Adrenal gland (tissue), 12 donors: ENCODE data around the gene SIGLEC1. TPM values are rescaled to one million over a fixed set of nuclear protein-coding genes. Genes with fewer than 3 reads are reported as not detected.

ENCODE experiments used
- DNase-seq, 7 donors: peaks; one replicate each; pipeline ENCODE4 v3.0.0-alpha.2; 2019 to 2020
- H3K27ac ChIP-seq, 5 donors: fragments of 200-600 bp; sonication (generic) in 4 of 5; 1 replicate in 3 of 5; 2 replicates in 2 of 5; pipeline versions ENCODE4 v1.5.1 to v1.8.0; 2016 to 2020; ENCODE audit warnings: mild to moderate bottlenecking in 1 of 5
- H3K27me3 ChIP-seq: fragments of 200-600 bp; 2 replicates; pipeline ENCODE4 v1.8.0; 2021
- H3K36me3 ChIP-seq, 2 donors: fragments of 200-600 bp; replicated peaks in 1 of 2; 1 replicate in 1 of 2; 2 replicates in 1 of 2; pipeline versions ENCODE4 v1.5.1 to v1.8.0; 2018 to 2022
- H3K4me1 ChIP-seq, 2 donors: fragments of 200-600 bp; replicated peaks in 1 of 2; 1 replicate in 1 of 2; 2 replicates in 1 of 2; pipeline versions ENCODE4 v1.5.1 to v1.8.0; 2018 to 2021
- H3K4me3 ChIP-seq, 4 donors: fragments of 200-600 bp; sonication (generic) in 3 of 4; one replicate each; pipeline ENCODE4 v1.5.1; 2016 to 2018
- H3K9me3 ChIP-seq, 3 donors: fragments of 200-600 bp; sonication (generic) in 1 of 3; replicated peaks in 1 of 3; 1 replicate in 2 of 3; 2 replicates in 1 of 3; pipeline versions ENCODE4 v1.5.1 to v1.8.0; 2016 to 2021
- POLR2A ChIP-seq, 2 donors: fragments of 450-650 bp; IDR thresholded peaks; one replicate each; pipeline ENCODE4 v1.6.1; 2017; ENCODE audit warnings: antibody characterized with exemption in 2 of 2, mild to moderate bottlenecking in 2 of 2, moderate library complexity in 1 of 2
- WGBS, 4 donors: extraction: QIAGEN DNeasy Blood & Tissue Kit in 2 of 4; methylation state at CpG; one replicate each; pipeline versions ENCODE4 v1.1.5 to v1.1.7; 2013 to 2017; 5-methylcytosine and 5-hydroxymethylcytosine counted together
- intact Hi-C, 2 donors: fragments of 100-400 bp; cut with DNase I; formaldehyde crosslinking; loops; one replicate each; pipeline versions ENCODE4 v1.14.1 to v1.15.0; 2022 to 2023
- polyA plus RNA-seq, 3 donors: library from polyadenylated mRNA; stranded (reverse); fragments of 200-250 nt in 2 of 3; fragments of 350-450 nt in 1 of 3; fragmentation: Illumina TruSeq in 1 of 3; extraction: RNeasy Lipid Tissue Mini Kit (QIAGEN cat#74804) in 1 of 3; gene quantifications; one replicate each; pipeline ENCODE4 v1.2.3, GENCODE V29; 2013 to 2014
- total RNA-seq, 9 donors: library from RNA; depleted of rRNA in 4 of 9; stranded (reverse); fragments of >200 nt in 4 of 9; fragments of 120-200 nt in 1 of 9; fragmentation: NEBNext Ultra II Directional in 1 of 9; extraction: Animal tissue kit (Norgen Biotek cat#: 25700) in 1 of 9; gene quantifications; one replicate each; pipeline versions ENCODE4 v1.1.0 to v1.2.4, GENCODE V29; 2013 to 2023
- TF ChIP-seq, protein P1 (sequence below), 6 experiments: fragments of 450-650 bp in 4 of 6; fragments of 200-600 bp in 2 of 6; sonication (generic) in 1 of 6; IDR thresholded peaks; 1 replicate in 5 of 6; 2 replicates in 1 of 6; pipeline versions ENCODE4 v1.5.1 to v1.8.0; 2016 to 2021; ENCODE audit warnings: antibody characterized with exemption in 6 of 6, mild to moderate bottlenecking in 2 of 6, moderate library complexity in 1 of 6
- donor health status: healthy with polysubstance abuse.
- donor health status: Bipolar disorder and iron deficiency.
- donor health status: DM: yes; HTN: yes; CAD: no.
- donor health status: DM: no; HTN: no; CAD: no.
- donor health status: DM: no; HTN: no; CAD: no.
- donor health status: DM: yes; HTN: yes; CAD: no.

Gene SIGLEC1
- total and polyA plus RNA-seq, 12 donors, result 0.33 to 47.2 (median 28.7) TPM

- H3K36me3 ChIP-seq, result no peaks in the 10 kb centered on the region
- intact Hi-C loops, result no loop called here
- no peaks in the 10 kb centered on the region for H3K27me3 ChIP-seq
- no peaks in the 10 kb centered on the region for H3K9me3 ChIP-seq
- no peak for DNase-seq
- H3K27ac ChIP-seq, result no peak overlapping the region
- no peak overlapping the region for H3K4me3 ChIP-seq
- no peaks in the 10 kb centered on the region for H3K4me1 ChIP-seq
- TF ChIP-seq, protein P1, sequence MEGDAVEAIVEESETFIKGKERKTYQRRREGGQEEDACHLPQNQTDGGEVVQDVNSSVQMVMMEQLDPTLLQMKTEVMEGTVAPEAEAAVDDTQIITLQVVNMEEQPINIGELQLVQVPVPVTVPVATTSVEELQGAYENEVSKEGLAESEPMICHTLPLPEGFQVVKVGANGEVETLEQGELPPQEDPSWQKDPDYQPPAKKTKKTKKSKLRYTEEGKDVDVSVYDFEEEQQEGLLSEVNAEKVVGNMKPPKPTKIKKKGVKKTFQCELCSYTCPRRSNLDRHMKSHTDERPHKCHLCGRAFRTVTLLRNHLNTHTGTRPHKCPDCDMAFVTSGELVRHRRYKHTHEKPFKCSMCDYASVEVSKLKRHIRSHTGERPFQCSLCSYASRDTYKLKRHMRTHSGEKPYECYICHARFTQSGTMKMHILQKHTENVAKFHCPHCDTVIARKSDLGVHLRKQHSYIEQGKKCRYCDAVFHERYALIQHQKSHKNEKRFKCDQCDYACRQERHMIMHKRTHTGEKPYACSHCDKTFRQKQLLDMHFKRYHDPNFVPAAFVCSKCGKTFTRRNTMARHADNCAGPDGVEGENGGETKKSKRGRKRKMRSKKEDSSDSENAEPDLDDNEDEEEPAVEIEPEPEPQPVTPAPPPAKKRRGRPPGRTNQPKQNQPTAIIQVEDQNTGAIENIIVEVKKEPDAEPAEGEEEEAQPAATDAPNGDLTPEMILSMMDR (IDR thresholded peaks at IDR 0.05), result no peak
- no peak for TF ChIP-seq POLR2A (IDR thresholded peaks at IDR 0.05)
- WGBS, 4 donors, result 93 to 98% (median 95%) methylated on average over 2 to 3 of the region's 3 CpGs
These were observed 22.0 kb downstream of the SIGLEC1 start for GRCh38 chr20:3690413-3690812.

DNA sequence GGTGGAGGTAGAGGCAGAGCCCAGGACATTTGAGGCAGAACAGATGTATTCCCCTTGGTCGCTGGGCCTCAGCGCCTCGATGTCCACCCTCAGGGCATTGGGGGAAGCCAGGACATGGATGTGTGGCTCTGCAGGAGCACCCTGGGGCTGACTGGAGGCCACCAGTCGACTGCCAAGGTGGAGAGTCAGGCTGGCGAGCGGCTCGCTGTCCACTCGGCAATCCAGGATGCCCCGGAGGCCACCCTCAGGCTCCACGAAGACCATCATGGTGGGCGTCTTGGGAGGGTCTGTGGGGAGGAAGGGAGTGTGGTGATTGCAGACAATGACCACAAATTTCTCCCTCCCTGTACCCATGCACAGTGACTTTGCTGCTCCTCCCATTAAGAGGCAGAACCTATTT, 22.4 kb downstream of the SIGLEC1 start:
- Histone ChIP-seq H3K4me1 (no peaks in the 10 kb centered on the region), H3K4me3 (no peak overlapping the region), H3K36me3 (no peaks in the 10 kb centered on the region), H3K27me3 (no peaks in the 10 kb centered on the region), H3K9me3 (no peaks in the 10 kb centered on the region), H3K27ac (no peak overlapping the region)
- TF ChIP-seq, protein P1 (IDR thresholded peaks at IDR 0.05), result no peak
- TF ChIP-seq POLR2A (IDR thresholded peaks at IDR 0.05), result no peak
- intact Hi-C loops, result no loop called here
- DNase-seq, result no peak
- 87 to 95% (median 92%) methylated on average over 7 to 11 of the region's 11 CpGs for WGBS, 4 donors

GRCh38 chr20:3687655-3688054, 24.7 kb downstream of the SIGLEC1 start:
- DNase-seq, result peak in 1 of 7 donors; percentile 42
- no peaks in the 10 kb centered on the region for H3K27me3 ChIP-seq
- no peaks in the 10 kb centered on the region for H3K36me3 ChIP-seq
- 63 to 75% (median 69%) methylated on average over 2 of the region's 2 CpGs for WGBS, 4 donors
- TF ChIP-seq POLR2A (IDR thresholded peaks at IDR 0.05), result no peak
- TF ChIP-seq, protein P1 (IDR thresholded peaks at IDR 0.05), result no peak
- no peaks in the 10 kb centered on the region for H3K4me1 ChIP-seq
- intact Hi-C loops, result no loop called here
- no peak overlapping the region for H3K4me3 ChIP-seq
- no peaks in the 10 kb centered on the region for H3K9me3 ChIP-seq
- H3K27ac ChIP-seq, result peak overlapping the region in 1 of 5 donors; percentile 73

GRCh38 chr20:3686867-3687321, 25.5 kb downstream of the SIGLEC1 start:
- Histone ChIP-seq H3K27ac (peak overlapping the region in 2 of 5 donors; percentile 45 to 73), H3K36me3 (no peaks in the 10 kb centered on the region), H3K4me3 (no peak overlapping the region), H3K27me3 (peaks cover 7% of the 10 kb centered on the region), H3K9me3 (no peaks in the 10 kb centered on the region), H3K4me1 (peaks cover 0 to under 1% of the 10 kb centered on the region in 2 donors)
- DNase-seq, result peak; percentile 59 to 90 (median 80)
- TF ChIP-seq, protein P1 (IDR thresholded peaks at IDR 0.05), result no peak
- no peak for TF ChIP-seq POLR2A (IDR thresholded peaks at IDR 0.05)
- intact Hi-C loops, result no loop called here
- 35 to 52% (median 39%) methylated on average over 9 of the region's 9 CpGs for WGBS, 4 donors
